ENCODE data around the gene PSMD9. TPM values are rescaled to one million over a fixed set of nuclear protein-coding genes. Genes with fewer than 3 reads are reported as not detected.

The PSMD9 gene
- total RNA-seq, 6 experiments from 2014 or later: 20.0 to 56.4 (median 28.4) TPM

DNA sequence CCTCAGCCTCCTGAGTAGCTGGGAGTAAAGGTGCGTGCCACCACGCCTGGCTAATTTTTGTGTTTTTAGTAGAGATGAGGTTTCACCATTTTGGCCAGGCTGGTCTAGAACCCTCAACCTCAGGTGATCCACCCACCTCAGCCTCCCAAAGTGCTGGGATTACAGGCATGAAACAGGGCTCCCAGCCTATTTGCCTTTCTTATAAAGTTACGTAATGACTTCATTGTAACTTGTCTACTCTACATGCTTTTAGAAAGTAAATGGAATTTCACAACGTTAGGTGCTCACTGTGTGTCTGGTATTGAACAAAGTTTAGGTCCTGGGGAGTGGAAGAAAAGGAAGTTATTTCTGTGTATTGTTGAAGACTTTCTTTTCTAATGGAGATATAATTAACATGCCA, 42.3 kb downstream of the PSMD9 start:
- TF ChIP-seq, protein P1, sequence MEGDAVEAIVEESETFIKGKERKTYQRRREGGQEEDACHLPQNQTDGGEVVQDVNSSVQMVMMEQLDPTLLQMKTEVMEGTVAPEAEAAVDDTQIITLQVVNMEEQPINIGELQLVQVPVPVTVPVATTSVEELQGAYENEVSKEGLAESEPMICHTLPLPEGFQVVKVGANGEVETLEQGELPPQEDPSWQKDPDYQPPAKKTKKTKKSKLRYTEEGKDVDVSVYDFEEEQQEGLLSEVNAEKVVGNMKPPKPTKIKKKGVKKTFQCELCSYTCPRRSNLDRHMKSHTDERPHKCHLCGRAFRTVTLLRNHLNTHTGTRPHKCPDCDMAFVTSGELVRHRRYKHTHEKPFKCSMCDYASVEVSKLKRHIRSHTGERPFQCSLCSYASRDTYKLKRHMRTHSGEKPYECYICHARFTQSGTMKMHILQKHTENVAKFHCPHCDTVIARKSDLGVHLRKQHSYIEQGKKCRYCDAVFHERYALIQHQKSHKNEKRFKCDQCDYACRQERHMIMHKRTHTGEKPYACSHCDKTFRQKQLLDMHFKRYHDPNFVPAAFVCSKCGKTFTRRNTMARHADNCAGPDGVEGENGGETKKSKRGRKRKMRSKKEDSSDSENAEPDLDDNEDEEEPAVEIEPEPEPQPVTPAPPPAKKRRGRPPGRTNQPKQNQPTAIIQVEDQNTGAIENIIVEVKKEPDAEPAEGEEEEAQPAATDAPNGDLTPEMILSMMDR (IDR thresholded peaks at IDR 0.05): no peak
- no peak for TF ChIP-seq POLR2A (IDR thresholded peaks at IDR 0.05)

DNA sequence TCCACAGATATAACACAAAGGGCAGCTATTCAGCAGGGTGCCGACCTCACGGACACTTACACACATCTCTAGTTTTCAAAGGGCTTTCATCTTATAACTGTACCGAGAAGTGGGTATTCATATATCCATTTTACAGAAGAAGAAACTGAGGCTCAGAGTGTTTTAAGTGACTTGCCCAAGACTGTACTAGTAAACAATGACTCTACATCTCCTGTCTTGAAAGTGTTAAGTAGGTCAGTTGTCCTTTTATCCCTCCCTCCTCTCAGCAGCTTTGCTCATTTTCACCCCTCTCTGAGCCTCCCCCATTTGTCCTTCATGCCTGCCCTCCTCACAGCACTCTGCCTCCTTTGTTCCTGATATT, 43.6 kb downstream of the PSMD9 start:
- Histone ChIP-seq H3K27me3 (no peaks in the 10 kb centered on the region), H3K9me3 (no peaks in the 10 kb centered on the region), H3K27ac (peak overlapping the region in 1 of 3 donors; percentile 8), H3K36me3 (no peaks in the 10 kb centered on the region), H3K4me1 (no peaks in the 10 kb centered on the region), H3K4me3 (peak overlapping the region in 2 of 3 donors; percentile 5 to 12)
- intact Hi-C loops (cut with DNase I): no loop called here
- 62% methylated on average over 3 of the region's 3 CpGs for WGBS (ENCODE audit: insufficient coverage, low coverage, low lambda C conversion rate, missing lambda C conversion rate)
- no peak for TF ChIP-seq POLR2A (IDR thresholded peaks at IDR 0.05)
- TF ChIP-seq, protein P1 (IDR thresholded peaks at IDR 0.05): no peak
- no peak for ATAC-seq
- no peak for DNase-seq

More for the DNA sequence above, 42.3 kb downstream of the PSMD9 start:
- H3K9me3 ChIP-seq: no peaks in the 10 kb centered on the region
- no peak overlapping the region for H3K27ac ChIP-seq
- H3K4me3 ChIP-seq: no peak overlapping the region
- intact Hi-C loops (cut with DNase I): no loop called here
- H3K4me1 ChIP-seq: no peaks in the 10 kb centered on the region
- no peaks in the 10 kb centered on the region for H3K27me3 ChIP-seq
- ATAC-seq (no peak), DNase-seq (no peak)
- WGBS (ENCODE audit: insufficient coverage, low coverage, low lambda C conversion rate, missing lambda C conversion rate): 62% methylated on average over 3 of the region's 4 CpGs
- H3K36me3 ChIP-seq: no peaks in the 10 kb centered on the region

DNA sequence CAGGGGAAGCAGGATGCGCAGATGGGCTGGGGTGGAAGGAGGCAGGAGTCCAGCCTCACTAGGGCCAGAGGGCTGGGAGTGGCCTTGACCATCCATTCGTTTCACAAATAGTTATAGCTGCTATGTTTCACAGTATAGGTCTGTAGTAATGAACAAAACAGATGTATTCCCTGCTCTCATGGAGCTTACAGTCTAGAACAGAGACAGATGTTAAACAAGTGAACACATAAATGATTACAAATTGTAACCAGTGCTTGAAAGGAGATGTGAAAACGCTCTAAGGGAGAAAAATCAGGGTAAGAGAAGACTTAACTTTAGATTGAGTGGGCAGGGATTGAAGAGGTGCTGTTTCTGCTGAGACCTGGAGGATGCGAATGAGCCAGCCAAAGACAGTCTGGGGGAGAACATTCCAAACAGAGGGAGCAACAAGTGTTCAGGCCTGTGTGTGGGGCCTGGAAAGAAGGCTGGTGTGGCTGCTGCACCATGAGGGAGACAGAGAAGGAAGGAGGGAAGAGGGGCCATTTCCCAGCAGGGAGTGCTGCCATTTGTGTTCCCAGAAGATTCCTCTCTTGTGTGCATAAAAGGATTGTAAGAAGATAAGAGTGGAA, 44.4 kb downstream of the PSMD9 start:
- H3K4me1 ChIP-seq: no peaks in the 10 kb centered on the region
- intact Hi-C loops (cut with DNase I): no loop called here
- TF ChIP-seq, protein P1 (IDR thresholded peaks at IDR 0.05): no peak
- TF ChIP-seq POLR2A (IDR thresholded peaks at IDR 0.05): no peak
- 79% methylated on average over 4 of the region's 4 CpGs for WGBS (ENCODE audit: insufficient coverage, low coverage, low lambda C conversion rate, missing lambda C conversion rate)
- DNase-seq: no peak
- peak in 1 of 4 donors; percentile 32 for ATAC-seq
- H3K36me3 ChIP-seq: no peaks in the 10 kb centered on the region
- H3K9me3 ChIP-seq: no peaks in the 10 kb centered on the region
- H3K4me3 ChIP-seq: no peak overlapping the region
- no peaks in the 10 kb centered on the region for H3K27me3 ChIP-seq
- no peak overlapping the region for H3K27ac ChIP-seq

DNA sequence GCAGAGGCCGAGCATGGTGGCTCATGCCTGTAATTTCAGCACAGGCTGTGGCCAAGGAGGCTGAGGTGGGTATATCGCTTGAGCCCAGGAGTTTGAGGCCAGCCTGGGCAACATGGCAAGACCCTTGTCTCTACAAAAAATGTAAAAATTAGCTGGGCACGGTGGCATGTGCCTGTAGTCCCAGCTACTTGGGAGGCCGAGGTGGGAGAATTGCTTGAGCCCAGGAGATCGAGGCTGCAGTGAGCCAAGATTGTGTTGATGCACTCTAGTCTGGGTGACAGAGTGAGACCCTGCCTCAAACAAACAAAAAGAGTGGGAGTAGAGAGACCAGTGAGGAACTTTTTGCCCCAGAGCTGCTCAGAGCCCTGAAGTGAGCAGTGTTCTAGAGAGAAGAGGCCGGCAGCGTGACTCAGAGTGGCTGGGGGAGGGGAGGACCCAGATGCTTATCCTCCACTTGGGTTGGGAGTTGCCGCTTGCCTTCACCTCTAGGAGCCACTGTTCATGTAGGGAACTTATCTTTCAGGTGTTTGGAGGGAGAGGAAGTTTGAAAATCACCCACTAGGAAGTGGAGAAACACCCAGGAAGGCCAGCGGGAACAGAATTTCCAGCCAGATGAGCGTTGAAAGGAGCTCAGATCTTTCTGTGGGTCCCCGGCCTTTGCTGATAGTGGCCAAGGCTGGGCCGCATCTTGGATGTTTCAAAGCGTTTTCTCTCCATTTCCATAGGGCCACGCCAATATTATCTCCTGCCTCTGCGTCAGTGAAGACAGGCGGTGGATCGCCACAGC, 45.1 kb downstream of the PSMD9 start:
- H3K27me3 ChIP-seq: no peaks in the 10 kb centered on the region
- 72% methylated on average over 6 of the region's 17 CpGs for WGBS (ENCODE audit: insufficient coverage, low coverage, low lambda C conversion rate, missing lambda C conversion rate)
- H3K4me3 ChIP-seq: no peak overlapping the region
- no peak for TF ChIP-seq POLR2A (IDR thresholded peaks at IDR 0.05)
- no peaks in the 10 kb centered on the region for H3K4me1 ChIP-seq
- intact Hi-C loops (cut with DNase I): no loop called here
- H3K36me3 ChIP-seq: no peaks in the 10 kb centered on the region
- H3K9me3 ChIP-seq: no peaks in the 10 kb centered on the region
- DNase-seq: no peak
- no peak overlapping the region for H3K27ac ChIP-seq
- peak in 2 of 4 donors; percentile 27 to 50 for ATAC-seq

DNA sequence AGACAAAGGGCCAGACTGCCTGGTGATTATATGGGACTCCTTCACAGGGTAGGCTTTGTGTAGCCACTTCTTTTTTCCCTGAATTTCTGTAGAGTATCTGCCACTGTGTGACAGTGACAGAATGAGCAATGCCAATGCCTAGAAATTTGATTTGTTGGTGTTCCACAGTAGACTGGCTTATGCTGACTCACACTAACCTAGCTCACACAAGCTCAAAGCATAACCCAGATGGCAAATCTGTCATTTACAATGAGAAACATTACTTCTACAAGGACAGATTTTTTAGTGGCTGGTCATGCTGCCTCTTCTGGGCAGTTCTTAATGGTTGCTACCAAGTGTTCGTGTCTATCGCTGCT, 45.7 kb downstream of the PSMD9 start:
- Histone ChIP-seq H3K4me1 (no peaks in the 10 kb centered on the region), H3K9me3 (no peaks in the 10 kb centered on the region), H3K27me3 (no peaks in the 10 kb centered on the region), H3K27ac (no peak overlapping the region), H3K36me3 (no peaks in the 10 kb centered on the region), H3K4me3 (no peak overlapping the region)
- TF ChIP-seq, protein P1 (IDR thresholded peaks at IDR 0.05): no peak
- TF ChIP-seq POLR2A (IDR thresholded peaks at IDR 0.05): no peak
- DNase-seq (no peak), ATAC-seq (no peak)
- no CpG with 5 or more reads among the region's 2 CpGs for WGBS (ENCODE audit: insufficient coverage, low coverage, low lambda C conversion rate, missing lambda C conversion rate)
- intact Hi-C loops (cut with DNase I): no loop called here
